Common myeloid progenitor, CD34-positive (primary cell): ENCODE data around the gene OR4N2. TPM values are rescaled to one million over a fixed set of nuclear protein-coding genes. Genes with fewer than 3 reads are reported as not detected.
"Not testable (repeated sequence)": the region's sequence is repeated elsewhere in the genome, so short reads cannot be mapped to it uniquely, and the experiment has no call there.

Source experiments
- CTCF ChIA-PET: fragments of 350-600 bp; sonication (Branson Sonifier 250); formaldehyde crosslinking; loops from one replicate; lab custom pipeline; 2021; ENCODE audit warnings: antibody characterized with exemption; lab: Charles Lee
- POLR2A ChIA-PET: fragments of 350-600 bp; sonication (Branson Sonifier 250); formaldehyde crosslinking; loops from one replicate; lab custom pipeline; 2021; ENCODE audit warnings: antibody characterized with exemption; lab: Charles Lee
- DNase-seq, 3 donors: peaks; one replicate each; pipeline versions ENCODE4 v3.0.0 to v3.0.0-alpha.2; 2013
- H3K27ac ChIP-seq, 2 experiments: 1 replicate in 1 of 2; 2 replicates in 1 of 2; pipeline ENCODE4 v1.7.0; 2013; ENCODE audit warnings: inconsistent platforms in 2 of 2, low read length in 2 of 2, mild to moderate bottlenecking in 2 of 2, low read depth in 1 of 2, moderate library complexity in 1 of 2; ENCODE audit not compliant: severe bottlenecking in 2 of 2, insufficient read depth in 1 of 2, poor library complexity in 1 of 2
- H3K27me3 ChIP-seq, 5 experiments: replicated peaks in 2 of 5; 1 replicate in 3 of 5; 2 replicates in 2 of 5; pipeline versions ENCODE4 v1.6.1 to v1.7.0; 2013; ENCODE audit warnings: low read length in 4 of 5, mild to moderate bottlenecking in 2 of 5, moderate library complexity in 2 of 5, inconsistent platforms in 1 of 5; ENCODE audit not compliant: insufficient read depth in 5 of 5, control insufficient read depth in 4 of 5
- H3K36me3 ChIP-seq, 4 experiments: 1 replicate in 2 of 4; 2 replicates in 2 of 4; pipeline versions ENCODE4 v1.6.1 to v1.7.0; 2013; ENCODE audit warnings: low read length in 3 of 4, control low read depth in 1 of 4, mild to moderate bottlenecking in 1 of 4; ENCODE audit not compliant: control insufficient read depth in 4 of 4, insufficient read depth in 4 of 4
- H3K4me1 ChIP-seq, 4 experiments: 1 replicate in 3 of 4; 2 replicates in 1 of 4; pipeline versions ENCODE4 v1.6.1 to v1.7.1; 2013; ENCODE audit warnings: low read length in 3 of 4, mild to moderate bottlenecking in 3 of 4, control low read depth in 1 of 4, inconsistent platforms in 1 of 4, moderate library complexity in 1 of 4; ENCODE audit not compliant: control insufficient read depth in 4 of 4, insufficient read depth in 4 of 4; ENCODE audit errors: control extremely low read depth in 1 of 4
- H3K4me3 ChIP-seq, 7 experiments: 1 replicate in 4 of 7; 2 replicates in 3 of 7; pipeline versions ENCODE4 v1.5.1 to v1.7.0; 2013; ENCODE audit warnings: mild to moderate bottlenecking in 7 of 7, low read length in 6 of 7, moderate library complexity in 6 of 7, inconsistent platforms in 2 of 7, low read depth in 2 of 7, control low read depth in 1 of 7; ENCODE audit not compliant: insufficient read depth in 4 of 7, control insufficient read depth in 1 of 7; ENCODE audit errors: extremely low read depth in 1 of 7
- H3K9me3 ChIP-seq, 5 experiments: 1 replicate in 4 of 5; 2 replicates in 1 of 5; pipeline versions ENCODE4 v1.6.1 to v1.7.1; 2013; ENCODE audit warnings: low read length in 4 of 5, mild to moderate bottlenecking in 2 of 5, inconsistent platforms in 1 of 5, low read depth in 1 of 5, moderate library complexity in 1 of 5; ENCODE audit not compliant: control insufficient read depth in 4 of 5, insufficient read depth in 2 of 5; ENCODE audit errors: control extremely low read depth in 1 of 5
- WGBS: methylation state at CpG from one replicate; pipeline ENCODE4 v1.1.5; 2013; ENCODE audit not compliant: insufficient coverage; 5-methylcytosine and 5-hydroxymethylcytosine counted together
- polyA plus RNA-seq: library from polyadenylated mRNA; unstranded; fragments of 120-200 nt; gene quantifications from one replicate; pipeline ENCODE4 v1.2.1, GENCODE V29; 2013

Gene OR4N2, protein sequence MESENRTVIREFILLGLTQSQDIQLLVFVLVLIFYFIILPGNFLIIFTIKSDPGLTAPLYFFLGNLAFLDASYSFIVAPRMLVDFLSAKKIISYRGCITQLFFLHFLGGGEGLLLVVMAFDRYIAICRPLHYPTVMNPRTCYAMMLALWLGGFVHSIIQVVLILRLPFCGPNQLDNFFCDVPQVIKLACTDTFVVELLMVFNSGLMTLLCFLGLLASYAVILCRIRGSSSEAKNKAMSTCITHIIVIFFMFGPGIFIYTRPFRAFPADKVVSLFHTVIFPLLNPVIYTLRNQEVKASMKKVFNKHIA
- not detected for polyA plus RNA-seq

DNA sequence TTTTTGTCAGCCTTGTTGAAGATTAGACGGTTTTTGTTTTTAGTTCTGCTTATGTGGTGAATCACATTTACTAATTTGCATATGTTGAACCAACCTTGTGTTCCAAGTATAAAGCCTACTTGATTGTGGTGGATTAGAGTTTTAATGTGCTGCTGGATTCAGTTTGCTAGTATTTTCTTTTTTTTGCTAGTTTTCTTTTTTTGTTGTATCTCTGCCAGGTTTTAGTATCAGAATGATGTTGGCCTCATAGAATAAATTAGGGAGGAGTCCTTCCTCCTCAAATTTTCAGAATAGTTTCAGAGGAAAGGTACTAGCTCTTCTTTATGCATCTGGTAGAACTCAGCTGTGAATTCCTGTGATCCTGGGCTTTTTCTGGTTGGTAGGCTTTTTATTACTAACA, at the start of gene OR4N2:
Gene OR4N2, plus strand, starts transcription at position 301 of the 400 bp plus-strand sequence. CDS start 23,679 bp downstream, outside the sequence.
- H3K9me3 ChIP-seq: peaks cover 0 to 16% (median 0%) of the 10 kb centered on the region in 5 experiments
- H3K36me3 ChIP-seq, H3K27me3 ChIP-seq, CTCF ChIA-PET, H3K27ac ChIP-seq, H3K4me3 ChIP-seq, H3K4me1 ChIP-seq, POLR2A ChIA-PET, DNase-seq: not testable (repeated sequence)
- no CpG with 5 or more reads among the region's 1 CpG for WGBS

GRCh38 chr14:19754172-19754571, 49.4 kb upstream of the OR4N2 start:
- POLR2A ChIA-PET: no interaction called here
- CTCF ChIA-PET: no interaction called here

GRCh38 chr14:19771491-19771890, 32.1 kb upstream of the OR4N2 start:
- H3K27me3 ChIP-seq, DNase-seq, H3K4me1 ChIP-seq, CTCF ChIA-PET, H3K36me3 ChIP-seq, H3K27ac ChIP-seq, H3K4me3 ChIP-seq, POLR2A ChIA-PET: not testable (repeated sequence)
- peaks cover 0 to 14% (median 10%) of the 10 kb centered on the region in 5 experiments for H3K9me3 ChIP-seq
- WGBS: 52% methylated on average over 3 of the region's 3 CpGs

More at GRCh38 chr14:19754172-19754571, 49.4 kb upstream of the OR4N2 start:
- Histone ChIP-seq H3K9me3 (no peaks in the 10 kb centered on the region), H3K27me3 (no peaks in the 10 kb centered on the region), H3K4me3 (no peak overlapping the region), H3K36me3 (no peaks in the 10 kb centered on the region), H3K4me1 (no peaks in the 10 kb centered on the region), H3K27ac (no peak overlapping the region)
- WGBS: no CpG with 5 or more reads among the region's 2 CpGs
- DNase-seq: no peak

GRCh38 chr14:19771895-19772430, 31.6 kb upstream of the OR4N2 start:
- ChIA-PET POLR2A (no interaction called here), CTCF (no interaction called here)
- no peak for DNase-seq
- WGBS: no CpG with 5 or more reads among the region's 1 CpG
- Histone ChIP-seq H3K27me3 (no peaks in the 10 kb centered on the region), H3K27ac (no peak overlapping the region), H3K36me3 (no peaks in the 10 kb centered on the region), H3K9me3 (peaks cover 0 to 14% (median 10%) of the 10 kb centered on the region in 5 experiments), H3K4me1 (no peaks in the 10 kb centered on the region), H3K4me3 (no peak overlapping the region)

GRCh38 chr14:19772454-19772853, 31.1 kb upstream of the OR4N2 start:
- H3K9me3 ChIP-seq: peaks cover 0 to 14% (median 10%) of the 10 kb centered on the region in 5 experiments
- H3K4me3 ChIP-seq, H3K4me1 ChIP-seq, POLR2A ChIA-PET, DNase-seq, H3K27me3 ChIP-seq, H3K36me3 ChIP-seq, H3K27ac ChIP-seq, CTCF ChIA-PET: not testable (repeated sequence)
- WGBS: no CpG with 5 or more reads among the region's 2 CpGs

GRCh38 chr14:19773204-19773603, 30.4 kb upstream of the OR4N2 start, which contains the start of gene OR4M1:
Gene OR4M1, plus strand, starts transcription at chr14:19773504. Its CDS starts 6,819 bp downstream, at chr14:19780323.
- H3K9me3 ChIP-seq: peaks cover 0 to 14% (median 10%) of the 10 kb centered on the region in 5 experiments
- H3K4me1 ChIP-seq, DNase-seq, H3K27me3 ChIP-seq, H3K36me3 ChIP-seq, POLR2A ChIA-PET, H3K4me3 ChIP-seq, CTCF ChIA-PET, H3K27ac ChIP-seq: not testable (repeated sequence)
- 40% methylated on average over 1 of the region's 1 CpG for WGBS

DNA sequence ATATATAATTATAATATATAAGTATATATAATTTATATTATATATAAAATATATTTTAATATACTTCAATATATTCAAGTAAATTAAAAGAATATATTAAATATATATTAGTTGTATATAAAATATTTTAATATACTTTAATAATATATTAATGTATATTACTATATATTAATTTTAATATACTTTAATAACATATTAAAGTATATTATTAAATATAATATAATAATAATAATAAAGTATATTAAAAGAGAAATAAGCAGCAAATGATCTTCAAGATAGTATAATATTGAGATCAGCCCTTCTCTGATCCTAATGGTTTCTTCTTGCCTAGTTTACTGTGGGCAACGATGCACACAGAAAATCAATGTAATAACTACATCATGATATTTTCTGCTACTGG, 28.0 kb upstream of the OR4N2 start:
- Histone ChIP-seq H3K27me3 (no peaks in the 10 kb centered on the region), H3K4me1 (no peaks in the 10 kb centered on the region), H3K27ac (no peak overlapping the region), H3K9me3 (peaks cover 0 to 14% (median 10%) of the 10 kb centered on the region in 5 experiments), H3K36me3 (no peaks in the 10 kb centered on the region), H3K4me3 (no peak overlapping the region)
- no CpG with 5 or more reads among the region's 1 CpG for WGBS
- CTCF ChIA-PET: no interaction called here
- POLR2A ChIA-PET: no interaction called here
- DNase-seq: no peak
